Nucleus accumbens (tissue), 56 donors: Measurements from ENCODE around the gene DNAJB2.
A peak's percentile ranks its signal among the peaks of the same experiment; 100 is the strongest.
"Not testable (repeated sequence)": the region's sequence is repeated elsewhere in the genome, so short reads cannot be mapped to it uniquely, and the experiment has no call there.

ENCODE experiments used
- DNase-seq, 56 donors: peaks; one replicate each; lab custom pipeline; 2025; lab: John Stamatoyannopoulos, UW

DNAJB2 gene

GRCh38 chr2:219282943-219283581, 3.9 kb downstream of the DNAJB2 start:
- peak in 5 of 56 donors; percentile 14 to 51 (median 36) for DNase-seq

- DNase-seq: no peak
These were observed 5.6 kb downstream of the DNAJB2 start for GRCh38 chr2:219284501-219285372.

- no peak for DNase-seq
These were observed 6.2 kb downstream of the DNAJB2 start for GRCh38 chr2:219285373-219285735.

GRCh38 chr2:219285894-219286425, 6.8 kb downstream of the DNAJB2 start:
- peak in 43 of 56 donors; percentile 25 to 85 (median 63) for DNase-seq

GRCh38 chr2:219286436-219287115, 7.4 kb downstream of the DNAJB2 start:
- DNase-seq: peak in 34 of 56 donors; percentile 11 to 72 (median 50)

GRCh38 chr2:219287116-219287440, 7.9 kb downstream of the DNAJB2 start:
- not testable (repeated sequence) for DNase-seq

GRCh38 chr2:219287580-219288265, 8.6 kb downstream of the DNAJB2 start:
- DNase-seq: no peak

GRCh38 chr2:219289195-219289536, 10.0 kb downstream of the DNAJB2 start:
- DNase-seq: no peak

- DNase-seq: peak in 53 of 56 donors; percentile 33 to 96 (median 82)
These were observed 10.6 kb downstream of the DNAJB2 start for GRCh38 chr2:219289537-219290361.

GRCh38 chr2:219290381-219291171, 11.4 kb downstream of the DNAJB2 start:
- DNase-seq: no peak

GRCh38 chr2:219291394-219291793, 12.2 kb downstream of the DNAJB2 start:
- no peak for DNase-seq

GRCh38 chr2:219291910-219292490, 12.8 kb downstream of the DNAJB2 start:
- DNase-seq: no peak

GRCh38 chr2:219292616-219293015, 13.4 kb downstream of the DNAJB2 start:
- no peak for DNase-seq

GRCh38 chr2:219293736-219294231, 14.6 kb downstream of the DNAJB2 start:
- DNase-seq: no peak

GRCh38 chr2:219294356-219295351, 15.5 kb downstream of the DNAJB2 start:
- peak in 47 of 56 donors; percentile 36 to 90 (median 68) for DNase-seq

- DNase-seq: no peak
These were observed 17.0 kb downstream of the DNAJB2 start for GRCh38 chr2:219296142-219296541.
